ENCODE results near the gene SDHB. TPM values are rescaled to one million over a fixed set of nuclear protein-coding genes. Genes with fewer than 3 reads are reported as not detected.

The SDHB gene
- total RNA-seq, 2 experiments from 2014 or later, result 72.4 to 74.7 TPM

DNA sequence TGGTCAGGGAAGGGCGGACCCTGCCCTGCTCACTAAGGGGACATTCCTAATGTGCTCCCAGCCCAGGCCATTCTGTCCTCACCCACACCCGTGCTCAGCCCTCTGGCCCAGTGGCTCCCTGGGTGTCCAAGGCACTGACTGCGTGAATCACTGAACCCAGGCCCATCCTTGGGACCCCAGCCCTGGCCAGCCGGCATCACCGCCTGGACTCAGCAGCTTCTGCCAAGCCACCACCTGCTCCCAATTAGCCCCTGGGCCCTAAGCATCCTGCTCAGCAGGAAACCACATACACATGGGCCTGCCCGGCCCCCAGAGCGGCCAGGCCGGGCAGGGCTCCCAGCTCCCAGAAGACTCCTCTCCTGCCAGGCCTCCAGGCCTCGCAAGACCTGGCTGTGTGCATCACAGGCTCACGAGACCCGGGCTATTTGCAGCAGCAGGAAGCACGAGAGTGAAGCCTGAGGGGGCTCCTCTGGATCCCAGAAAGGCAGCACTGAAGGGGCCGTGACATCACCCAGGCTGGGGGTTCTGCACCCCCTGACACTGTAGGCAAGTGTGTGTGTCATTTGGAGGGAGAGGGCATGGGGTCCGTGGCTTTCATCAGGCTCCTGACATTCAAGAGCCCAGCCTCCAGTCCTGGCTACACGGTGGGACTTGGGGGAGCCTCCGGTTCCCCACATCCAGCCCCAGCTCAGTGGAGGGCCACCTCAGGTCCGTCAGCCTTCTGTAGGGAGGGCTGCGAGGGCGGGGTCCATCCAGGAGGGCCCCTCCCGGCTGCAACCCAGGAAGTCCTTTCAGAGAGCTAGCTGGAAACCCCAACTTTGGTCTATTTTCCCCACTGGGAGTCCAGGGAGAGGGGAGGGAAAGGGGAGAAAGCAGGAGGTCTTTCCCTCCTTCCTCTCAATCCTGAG lies 75.0 kb downstream of the SDHB start:
- H3K27ac Mint-ChIP-seq, result no peak overlapping the region
- ATAC-seq (ENCODE audit: low read depth) (no peak), DNase-seq (no peak)
- H3K36me3 Mint-ChIP-seq, result no peaks in the 10 kb centered on the region
- H3K4me1 Mint-ChIP-seq, result peaks cover 3% of the 10 kb centered on the region
- no peaks in the 10 kb centered on the region for H3K9me3 Mint-ChIP-seq
- POLR2A ChIA-PET, result interaction anchor here (0.5 kb wide), 2 partner anchors 30 to 448 kb away, joined by 3 to 4 read pairs; no protein-coding TSS in a partner anchor
- no peak overlapping the region for H3K4me3 Mint-ChIP-seq
- H3K27me3 Mint-ChIP-seq, result peaks cover 30% of the 10 kb centered on the region

GRCh38 chr1:16978139-16978538 lies 75.7 kb downstream of the SDHB start:
- Mint-ChIP-seq H3K4me3 (no peak overlapping the region), H3K36me3 (no peaks in the 10 kb centered on the region), H3K27ac (no peak overlapping the region), H3K4me1 (peaks cover 3% of the 10 kb centered on the region), H3K9me3 (no peaks in the 10 kb centered on the region), H3K27me3 (peaks cover 26% of the 10 kb centered on the region)
- DNase-seq (no peak), ATAC-seq (ENCODE audit: low read depth) (no peak)
- POLR2A ChIA-PET, result interaction anchor here (0.5 kb wide), 1 partner anchor 30 kb away, joined by 4 read pairs; no protein-coding TSS in a partner anchor

DNA sequence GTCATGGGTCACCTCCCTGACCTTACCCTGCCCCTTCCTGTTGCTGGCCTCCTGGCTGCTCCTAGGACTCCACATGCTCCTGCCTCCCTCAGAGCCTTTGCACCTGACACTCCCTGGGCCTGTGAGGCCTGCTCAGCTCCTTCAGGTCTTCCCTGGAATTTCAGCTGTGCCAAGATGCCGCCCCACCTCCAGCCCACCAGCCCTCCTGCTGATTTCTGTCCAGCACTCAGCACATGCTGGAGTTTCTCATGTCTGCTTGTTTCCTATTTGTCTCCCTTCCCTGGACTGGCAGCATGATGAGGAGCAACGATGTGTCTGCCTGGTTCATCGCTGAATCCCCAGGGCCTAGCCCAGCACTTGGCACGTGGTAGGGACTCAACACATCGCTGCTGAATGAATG lies 76.5 kb downstream of the SDHB start:
- no peaks in the 10 kb centered on the region for H3K36me3 Mint-ChIP-seq
- no peak for ATAC-seq (ENCODE audit: low read depth)
- peaks cover 3% of the 10 kb centered on the region for H3K4me1 Mint-ChIP-seq
- no peak overlapping the region for H3K27ac Mint-ChIP-seq
- no peaks in the 10 kb centered on the region for H3K9me3 Mint-ChIP-seq
- POLR2A ChIA-PET, result no interaction called here
- no peak overlapping the region for H3K4me3 Mint-ChIP-seq
- DNase-seq, result no peak
- peaks cover 24% of the 10 kb centered on the region for H3K27me3 Mint-ChIP-seq

DNA sequence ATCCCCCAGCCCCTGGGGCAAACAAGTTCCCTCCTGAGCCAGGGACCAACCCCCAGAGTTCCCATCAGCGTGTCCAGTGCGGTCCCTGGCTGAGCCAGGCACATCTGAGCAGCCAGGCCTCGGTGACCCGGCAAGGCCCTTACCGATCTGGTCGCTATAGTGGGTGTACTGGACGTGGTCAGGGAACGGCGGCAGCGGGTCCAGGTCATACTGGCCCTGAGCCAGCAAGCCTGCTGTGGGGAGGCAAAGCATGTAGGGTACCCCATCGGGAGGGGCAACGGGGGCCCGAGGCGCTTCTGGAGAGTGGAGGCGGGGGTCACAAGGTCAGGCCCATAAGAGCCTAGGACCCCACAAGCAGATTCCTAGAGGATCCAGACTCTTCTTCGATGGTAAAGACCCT lies 76.9 kb downstream of the SDHB start:
- no peak for ATAC-seq (ENCODE audit: low read depth)

DNA sequence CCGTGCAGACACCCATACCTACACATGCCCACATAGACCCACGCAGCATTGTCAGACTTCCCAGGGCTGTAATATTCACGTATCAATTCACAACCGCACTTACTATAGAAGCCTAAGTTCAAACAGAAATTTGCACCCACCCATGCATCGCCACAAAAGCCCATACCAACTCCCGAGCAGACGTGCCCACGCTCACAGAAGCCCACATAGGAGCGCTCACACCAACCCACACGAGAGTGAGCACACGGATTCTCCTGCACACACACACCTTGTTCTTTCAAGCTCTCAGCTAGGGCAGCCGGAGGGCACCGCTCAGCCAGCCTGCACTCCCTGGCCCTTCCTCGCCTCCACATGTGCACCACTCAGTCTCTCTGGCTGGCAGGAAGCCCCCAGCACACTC lies 78.0 kb downstream of the SDHB start:
- Mint-ChIP-seq H3K27me3 (peaks cover 9% of the 10 kb centered on the region), H3K4me1 (peaks cover 2% of the 10 kb centered on the region), H3K9me3 (no peaks in the 10 kb centered on the region), H3K27ac (no peak overlapping the region), H3K4me3 (no peak overlapping the region), H3K36me3 (no peaks in the 10 kb centered on the region)
- ATAC-seq (ENCODE audit: low read depth) (no peak), DNase-seq (no peak)
- POLR2A ChIA-PET, result no interaction called here

More for the DNA sequence above, 76.9 kb downstream of the SDHB start:
- Mint-ChIP-seq H3K9me3 (no peaks in the 10 kb centered on the region), H3K27me3 (peaks cover 20% of the 10 kb centered on the region), H3K36me3 (no peaks in the 10 kb centered on the region), H3K4me3 (no peak overlapping the region), H3K27ac (no peak overlapping the region), H3K4me1 (peaks cover 3% of the 10 kb centered on the region)
- DNase-seq, result no peak
- POLR2A ChIA-PET, result no interaction called here

- Mint-ChIP-seq H3K27me3 (peaks cover 6% of the 10 kb centered on the region), H3K4me3 (no peak overlapping the region), H3K4me1 (no peaks in the 10 kb centered on the region), H3K9me3 (no peaks in the 10 kb centered on the region), H3K27ac (no peak overlapping the region), H3K36me3 (no peaks in the 10 kb centered on the region)
- ATAC-seq (ENCODE audit: low read depth) (no peak), DNase-seq (no peak)
- POLR2A ChIA-PET, result no interaction called here
Observed at GRCh38 chr1:16975211-16975610, 78.6 kb downstream of the SDHB start.

- Mint-ChIP-seq H3K4me1 (no peaks in the 10 kb centered on the region), H3K27me3 (no peaks in the 10 kb centered on the region), H3K9me3 (no peaks in the 10 kb centered on the region), H3K36me3 (peaks cover 1% of the 10 kb centered on the region), H3K4me3 (no peak overlapping the region), H3K27ac (no peak overlapping the region)
- DNase-seq (no peak), ATAC-seq (ENCODE audit: low read depth) (no peak)
- POLR2A ChIA-PET, result no interaction called here
Observed at GRCh38 chr1:16973215-16973614, 80.6 kb downstream of the SDHB start.

- no peaks in the 10 kb centered on the region for H3K27me3 Mint-ChIP-seq
- DNase-seq (no peak), ATAC-seq (ENCODE audit: low read depth) (no peak)
- peaks cover 1% of the 10 kb centered on the region for H3K36me3 Mint-ChIP-seq
- no peak overlapping the region for H3K27ac Mint-ChIP-seq
- H3K4me1 Mint-ChIP-seq, result no peaks in the 10 kb centered on the region
- no peaks in the 10 kb centered on the region for H3K9me3 Mint-ChIP-seq
- POLR2A ChIA-PET, result no interaction called here
- no peak overlapping the region for H3K4me3 Mint-ChIP-seq
Observed at GRCh38 chr1:16972189-16972895, 81.5 kb downstream of the SDHB start.

DNA sequence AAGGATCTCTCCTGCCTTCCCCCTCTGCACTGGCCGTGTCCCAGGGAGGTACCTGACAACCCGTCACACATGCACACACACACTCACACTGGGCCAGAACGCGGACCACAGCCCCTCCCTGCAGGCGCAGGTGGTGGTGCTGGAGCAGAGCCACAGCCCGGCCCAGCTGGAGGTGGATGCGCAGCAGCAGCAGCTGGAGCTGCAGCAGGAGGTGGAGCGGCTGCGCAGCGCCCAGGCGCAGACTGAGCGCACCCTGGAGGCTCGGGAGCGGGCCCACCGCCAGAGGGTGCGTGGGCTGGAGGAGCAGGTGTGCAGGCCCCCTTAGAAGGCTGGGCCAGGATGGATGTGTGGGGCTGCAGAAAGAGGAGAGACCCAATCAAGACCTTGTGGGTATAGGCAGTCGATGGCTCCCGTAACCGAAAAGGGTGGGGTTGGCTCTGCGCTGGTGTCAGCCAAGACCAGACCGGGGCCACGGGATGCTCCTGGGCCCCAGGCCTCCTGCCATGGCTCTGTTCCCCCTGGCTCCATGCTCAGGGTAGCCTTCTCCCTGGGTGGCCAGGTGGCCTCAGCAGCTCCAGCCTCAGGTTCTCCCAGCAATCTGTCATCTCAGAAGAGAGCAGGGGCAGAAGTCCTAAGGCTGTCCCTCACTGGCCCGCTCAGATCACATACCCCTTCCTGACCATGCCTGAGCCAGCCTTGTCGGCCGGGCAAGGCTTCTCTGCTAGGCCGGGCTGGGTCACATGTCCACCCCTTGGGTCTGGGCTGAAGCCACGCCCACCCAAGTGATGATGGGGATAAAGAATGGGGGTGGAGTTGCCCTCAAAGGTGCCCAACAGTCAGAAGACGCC lies 82.3 kb downstream of the SDHB start:
- no peak for DNase-seq
- Mint-ChIP-seq H3K4me1 (no peaks in the 10 kb centered on the region), H3K9me3 (no peaks in the 10 kb centered on the region), H3K4me3 (no peak overlapping the region), H3K36me3 (peaks cover 1% of the 10 kb centered on the region), H3K27ac (no peak overlapping the region), H3K27me3 (no peaks in the 10 kb centered on the region)
- POLR2A ChIA-PET, result no interaction called here
- no peak for ATAC-seq (ENCODE audit: low read depth)

- no peak overlapping the region for H3K27ac Mint-ChIP-seq
- POLR2A ChIA-PET, result interaction anchor here (0.6 kb wide), 1 partner anchor 27 kb away, joined by 3 read pairs; no protein-coding TSS in a partner anchor
- peaks cover 3% of the 10 kb centered on the region for H3K36me3 Mint-ChIP-seq
- no peak for ATAC-seq (ENCODE audit: low read depth)
- no peak for DNase-seq
- H3K4me3 Mint-ChIP-seq, result no peak overlapping the region
- no peaks in the 10 kb centered on the region for H3K4me1 Mint-ChIP-seq
- no peaks in the 10 kb centered on the region for H3K9me3 Mint-ChIP-seq
- H3K27me3 Mint-ChIP-seq, result no peaks in the 10 kb centered on the region
Observed at GRCh38 chr1:16970132-16970910, 83.5 kb downstream of the SDHB start.

DNA sequence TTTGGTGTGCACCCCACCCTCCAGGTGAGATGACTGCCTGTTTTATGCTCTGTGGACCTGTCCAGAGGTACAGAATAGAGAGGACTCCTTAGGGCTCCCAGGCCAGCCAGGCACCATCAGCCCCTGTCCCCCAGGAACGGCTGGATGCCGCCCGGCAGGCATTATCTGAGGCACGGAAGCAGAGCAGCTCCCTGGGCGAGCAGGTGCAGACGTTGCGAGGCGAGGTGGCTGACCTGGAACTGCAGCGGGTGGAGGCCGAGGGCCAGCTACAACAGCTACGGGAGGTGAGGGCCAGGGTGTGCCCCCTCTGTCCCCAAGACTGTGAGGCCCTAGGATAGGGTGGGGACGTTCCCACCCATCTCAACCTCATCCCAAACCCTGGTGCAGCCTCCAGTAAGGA lies 84.2 kb downstream of the SDHB start:
- Mint-ChIP-seq H3K4me1 (no peaks in the 10 kb centered on the region), H3K36me3 (peaks cover 3% of the 10 kb centered on the region), H3K27me3 (no peaks in the 10 kb centered on the region), H3K4me3 (no peak overlapping the region), H3K27ac (no peak overlapping the region), H3K9me3 (no peaks in the 10 kb centered on the region)
- POLR2A ChIA-PET, result no interaction called here
- no peak for DNase-seq
- ATAC-seq (ENCODE audit: low read depth), result no peak

GRCh38 chr1:16969057-16969611 lies 84.7 kb downstream of the SDHB start:
- ATAC-seq (ENCODE audit: low read depth) (no peak), DNase-seq (no peak)
- peaks cover 3% of the 10 kb centered on the region for H3K36me3 Mint-ChIP-seq
- POLR2A ChIA-PET, result no interaction called here
- no peak overlapping the region for H3K27ac Mint-ChIP-seq
- no peak overlapping the region for H3K4me3 Mint-ChIP-seq
- H3K27me3 Mint-ChIP-seq, result no peaks in the 10 kb centered on the region
- no peaks in the 10 kb centered on the region for H3K9me3 Mint-ChIP-seq
- H3K4me1 Mint-ChIP-seq, result no peaks in the 10 kb centered on the region

Data from activated naive CD8-positive, alpha-beta T cell treated with anti-CD3 and anti-CD28 coated beads, Interleukin-2, amount 10 ng/mL, durations not matched to agents 7 days and 5 days (primary cell).